ENCODE measurements around the gene TARBP1. TPM values are rescaled to one million over a fixed set of nuclear protein-coding genes. Genes with fewer than 3 reads are reported as not detected.

The TARBP1 gene
- total and polyA plus RNA-seq, 2 experiments from 2014 or later = 12.8 to 22.9 TPM

DNA sequence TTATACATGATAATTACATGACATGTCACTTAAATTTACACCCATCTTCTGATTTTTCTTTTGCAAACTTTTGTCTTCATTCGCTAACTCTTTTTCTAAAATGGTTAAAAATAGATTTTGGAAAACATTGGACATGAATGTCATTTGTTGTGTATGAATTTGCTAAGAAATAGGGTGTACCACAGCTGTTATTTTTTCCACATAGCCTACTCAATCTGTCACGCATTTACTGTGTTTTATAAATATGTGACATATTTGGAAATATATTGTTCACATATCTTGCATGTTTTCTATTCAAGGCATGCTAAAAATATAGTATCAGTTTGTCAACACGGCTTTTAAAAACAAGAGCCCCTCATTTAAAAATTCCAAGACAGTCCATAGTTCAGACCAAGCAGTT lies 47.9 kb upstream of the TARBP1 start:
- no peaks in the 10 kb centered on the region for H3K36me3 ChIP-seq (replicated peaks; ENCODE audit: insufficient read depth, low read depth)
- TF ChIP-seq CTCF (IDR thresholded peaks at IDR 0.05; ENCODE audit: poor library complexity) = no peak
- TF ChIP-seq EZH2phosphoT487 (IDR thresholded peaks at IDR 0.05; ENCODE audit: low read depth, severe bottlenecking, unreplicated experiment) = no peak
- TF ChIP-seq EZH2 (IDR thresholded peaks at IDR 0.05; ENCODE audit: borderline replicate concordance) = no peak
- no peak overlapping the region for H3K4me3 ChIP-seq
- H4K20me1 ChIP-seq (ENCODE audit: insufficient read depth, poor library complexity, severe bottlenecking) = no peaks in the 10 kb centered on the region
- H3K4me2 ChIP-seq = no peak overlapping the region
- DNase-seq (ENCODE audit: low spot score) = no peak
- H3K27ac ChIP-seq = no peak overlapping the region
- no peaks in the 10 kb centered on the region for H3K79me2 ChIP-seq
- H3K27me3 ChIP-seq = no peaks in the 10 kb centered on the region
- no peaks in the 10 kb centered on the region for H3K9me2 ChIP-seq (replicated peaks; ENCODE audit: insufficient read depth)
- no peak overlapping the region for H2AFZ ChIP-seq
- H3K9me3 ChIP-seq (ENCODE audit: low read depth) = no peaks in the 10 kb centered on the region
- 73% methylated on average over 3 of the region's 3 CpGs for WGBS (ENCODE audit: low lambda C conversion rate, missing lambda C conversion rate)
- H3K4me1 ChIP-seq (ENCODE audit: insufficient read depth) = peaks cover 34% of the 10 kb centered on the region

GRCh38 chr1:234525099-234525799 lies 46.3 kb upstream of the TARBP1 start:
- Histone ChIP-seq H3K4me1 (ENCODE audit: insufficient read depth) (peaks cover 23% of the 10 kb centered on the region), H3K36me3 (replicated peaks; ENCODE audit: insufficient read depth, low read depth) (no peaks in the 10 kb centered on the region), H4K20me1 (ENCODE audit: insufficient read depth, poor library complexity, severe bottlenecking) (no peaks in the 10 kb centered on the region), H3K79me2 (no peaks in the 10 kb centered on the region), H3K9me3 (ENCODE audit: low read depth) (no peaks in the 10 kb centered on the region), H3K27me3 (no peaks in the 10 kb centered on the region), H3K4me2 (no peak overlapping the region), H2AFZ (no peak overlapping the region), H3K27ac (no peak overlapping the region), H3K9me2 (replicated peaks; ENCODE audit: insufficient read depth) (no peaks in the 10 kb centered on the region), H3K4me3 (no peak overlapping the region)
- WGBS (ENCODE audit: low lambda C conversion rate, missing lambda C conversion rate) = 87% methylated on average over 5 of the region's 5 CpGs
- TF ChIP-seq CTCF (IDR thresholded peaks at IDR 0.05; ENCODE audit: poor library complexity) = no peak
- TF ChIP-seq EZH2phosphoT487 (IDR thresholded peaks at IDR 0.05; ENCODE audit: low read depth, severe bottlenecking, unreplicated experiment) = no peak
- no peak for TF ChIP-seq EZH2 (IDR thresholded peaks at IDR 0.05; ENCODE audit: borderline replicate concordance)
- no peak for DNase-seq (ENCODE audit: low spot score)

DNA sequence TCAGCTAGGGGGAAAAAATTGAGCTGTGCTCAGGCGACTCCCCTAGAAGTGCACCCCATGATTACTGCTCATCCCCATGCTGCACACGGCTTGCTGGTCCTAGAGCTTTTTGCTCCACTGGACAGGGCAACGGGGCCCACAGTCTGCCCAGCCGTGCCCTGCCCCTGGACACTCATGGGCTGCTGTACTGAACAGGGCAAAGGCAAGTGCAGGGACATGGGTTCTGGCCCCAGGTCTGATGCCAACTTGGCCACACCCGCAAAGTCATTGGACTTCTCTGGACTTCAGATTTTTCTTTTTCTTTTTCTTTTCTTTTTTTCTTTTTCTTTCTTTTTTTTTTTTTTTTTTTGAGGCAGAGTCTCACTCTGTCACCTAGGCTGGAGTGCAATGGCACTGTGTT lies 42.9 kb upstream of the TARBP1 start:
- TF ChIP-seq CTCF (IDR thresholded peaks at IDR 0.05; ENCODE audit: poor library complexity) (no peak), EZH2 (IDR thresholded peaks at IDR 0.05; ENCODE audit: borderline replicate concordance) (no peak), EZH2phosphoT487 (IDR thresholded peaks at IDR 0.05; ENCODE audit: low read depth, severe bottlenecking, unreplicated experiment) (no peak)
- Histone ChIP-seq H3K4me2 (no peak overlapping the region), H3K27me3 (no peaks in the 10 kb centered on the region), H2AFZ (no peak overlapping the region), H3K4me1 (ENCODE audit: insufficient read depth) (peaks cover 23% of the 10 kb centered on the region), H3K9me2 (replicated peaks; ENCODE audit: insufficient read depth) (no peaks in the 10 kb centered on the region), H3K4me3 (no peak overlapping the region), H3K27ac (no peak overlapping the region), H4K20me1 (ENCODE audit: insufficient read depth, poor library complexity, severe bottlenecking) (no peaks in the 10 kb centered on the region), H3K79me2 (no peaks in the 10 kb centered on the region), H3K36me3 (replicated peaks; ENCODE audit: insufficient read depth, low read depth) (no peaks in the 10 kb centered on the region), H3K9me3 (ENCODE audit: low read depth) (no peaks in the 10 kb centered on the region)
- WGBS (ENCODE audit: low lambda C conversion rate, missing lambda C conversion rate) = 96% methylated on average over 5 of the region's 5 CpGs
- no peak for DNase-seq (ENCODE audit: low spot score)
